GM12874 (cell line): Measurements from ENCODE around the gene GALP.

Experiments
- TF ChIP-seq, protein P1 (sequence below): IDR thresholded peaks from 2 replicates; pipeline ENCODE4 v1.5.1; 2011; ENCODE audit warnings: low read depth, mild to moderate bottlenecking, control low read depth, low read length, moderate library complexity; ENCODE audit not compliant: insufficient read depth

The GALP gene

DNA sequence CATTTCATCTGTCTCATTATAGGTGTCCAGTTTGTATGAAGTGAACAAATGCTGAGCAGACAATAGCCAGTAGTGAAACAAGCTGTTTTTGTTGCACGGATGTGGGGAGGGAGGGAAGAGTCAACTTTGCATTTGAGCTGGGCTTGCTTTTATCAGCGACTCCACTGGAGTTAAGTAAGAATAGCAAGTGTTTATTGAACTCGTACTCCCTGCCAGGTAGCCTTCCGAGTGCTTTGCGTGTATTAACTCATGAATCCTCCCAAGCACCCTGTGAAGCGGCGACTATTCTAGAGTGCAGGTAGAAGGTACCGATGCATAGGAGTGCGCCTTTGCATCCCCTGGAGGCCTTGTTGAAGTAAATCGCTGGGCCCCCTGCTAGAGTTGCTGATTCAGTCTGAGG is 39.4 kb upstream of the GALP start:
- TF ChIP-seq, protein P1, sequence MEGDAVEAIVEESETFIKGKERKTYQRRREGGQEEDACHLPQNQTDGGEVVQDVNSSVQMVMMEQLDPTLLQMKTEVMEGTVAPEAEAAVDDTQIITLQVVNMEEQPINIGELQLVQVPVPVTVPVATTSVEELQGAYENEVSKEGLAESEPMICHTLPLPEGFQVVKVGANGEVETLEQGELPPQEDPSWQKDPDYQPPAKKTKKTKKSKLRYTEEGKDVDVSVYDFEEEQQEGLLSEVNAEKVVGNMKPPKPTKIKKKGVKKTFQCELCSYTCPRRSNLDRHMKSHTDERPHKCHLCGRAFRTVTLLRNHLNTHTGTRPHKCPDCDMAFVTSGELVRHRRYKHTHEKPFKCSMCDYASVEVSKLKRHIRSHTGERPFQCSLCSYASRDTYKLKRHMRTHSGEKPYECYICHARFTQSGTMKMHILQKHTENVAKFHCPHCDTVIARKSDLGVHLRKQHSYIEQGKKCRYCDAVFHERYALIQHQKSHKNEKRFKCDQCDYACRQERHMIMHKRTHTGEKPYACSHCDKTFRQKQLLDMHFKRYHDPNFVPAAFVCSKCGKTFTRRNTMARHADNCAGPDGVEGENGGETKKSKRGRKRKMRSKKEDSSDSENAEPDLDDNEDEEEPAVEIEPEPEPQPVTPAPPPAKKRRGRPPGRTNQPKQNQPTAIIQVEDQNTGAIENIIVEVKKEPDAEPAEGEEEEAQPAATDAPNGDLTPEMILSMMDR, result no peak

DNA sequence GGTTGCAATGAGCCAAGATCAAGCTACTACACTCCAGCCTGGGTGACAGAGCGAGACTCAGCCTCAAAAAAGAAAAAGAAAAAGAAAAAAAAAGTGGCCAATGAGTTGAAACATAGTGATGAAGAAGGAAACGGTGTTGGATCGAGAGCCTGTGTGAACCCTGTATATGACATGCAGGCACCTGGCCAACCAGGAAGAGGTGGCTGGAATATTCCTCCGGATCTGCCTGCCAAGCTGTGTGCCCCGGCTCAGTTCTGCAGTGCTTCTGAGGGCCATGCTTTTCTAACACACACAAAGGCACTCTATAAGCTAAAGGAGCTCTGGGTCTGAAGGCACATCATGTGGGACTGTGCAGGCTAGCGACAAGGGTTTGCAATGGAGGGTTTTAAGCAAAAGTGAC is 38.4 kb upstream of the GALP start:
- TF ChIP-seq, protein P1, result no peak

DNA sequence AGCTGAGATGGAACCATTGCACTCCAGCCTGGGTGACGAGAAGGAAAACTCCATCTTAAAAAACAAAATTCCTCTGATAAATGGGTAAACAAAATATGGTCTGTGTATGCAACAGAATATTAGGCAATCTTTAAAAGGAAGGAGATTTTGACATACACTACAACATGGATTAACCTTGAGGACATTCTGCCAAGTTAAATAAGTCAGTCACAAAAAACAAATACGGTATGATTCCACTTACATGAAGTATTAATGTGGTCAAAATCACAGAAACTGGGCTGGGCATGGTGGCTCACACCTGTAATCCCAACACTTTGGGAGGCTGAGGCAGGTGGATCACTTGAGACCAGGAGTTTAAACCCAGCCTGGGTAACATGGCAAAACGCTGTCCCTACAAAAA is 37.7 kb upstream of the GALP start:
- TF ChIP-seq, protein P1, result no peak

DNA sequence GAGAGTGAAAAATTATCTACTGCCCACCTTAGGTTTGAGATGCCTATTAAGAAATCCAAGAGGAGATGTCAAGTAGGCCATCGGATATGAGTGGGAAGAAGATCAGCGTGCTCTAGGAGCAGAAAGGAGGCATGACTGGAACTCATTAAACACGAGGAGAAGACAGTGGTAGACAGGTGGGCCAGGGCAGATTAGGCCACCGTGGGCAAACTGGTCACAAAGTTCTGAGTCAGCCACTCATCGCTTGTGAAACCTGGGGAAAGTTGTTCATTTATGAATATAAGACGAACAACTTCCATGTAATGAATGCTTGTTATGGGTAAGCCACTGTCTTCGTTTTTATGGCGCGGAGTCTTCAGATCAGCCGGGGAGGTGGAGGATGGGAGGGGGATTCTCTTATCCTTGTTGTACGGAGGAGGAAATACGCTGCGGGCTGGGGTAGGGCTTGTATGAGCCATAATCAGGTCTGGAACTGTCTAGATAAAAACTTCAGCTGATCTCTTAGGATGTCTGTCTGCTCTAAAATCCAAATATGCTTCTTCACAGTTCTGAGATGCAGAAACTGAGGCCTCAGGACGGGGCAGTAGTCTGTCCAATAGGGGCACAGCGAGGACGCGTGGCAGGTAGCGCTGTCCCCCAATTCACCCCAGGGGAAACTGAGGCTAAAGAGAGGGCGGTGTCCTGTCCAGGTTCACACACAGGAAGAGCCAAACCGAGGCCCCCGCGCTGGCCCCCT is 35.8 kb upstream of the GALP start:
- TF ChIP-seq, protein P1, result no peak

DNA sequence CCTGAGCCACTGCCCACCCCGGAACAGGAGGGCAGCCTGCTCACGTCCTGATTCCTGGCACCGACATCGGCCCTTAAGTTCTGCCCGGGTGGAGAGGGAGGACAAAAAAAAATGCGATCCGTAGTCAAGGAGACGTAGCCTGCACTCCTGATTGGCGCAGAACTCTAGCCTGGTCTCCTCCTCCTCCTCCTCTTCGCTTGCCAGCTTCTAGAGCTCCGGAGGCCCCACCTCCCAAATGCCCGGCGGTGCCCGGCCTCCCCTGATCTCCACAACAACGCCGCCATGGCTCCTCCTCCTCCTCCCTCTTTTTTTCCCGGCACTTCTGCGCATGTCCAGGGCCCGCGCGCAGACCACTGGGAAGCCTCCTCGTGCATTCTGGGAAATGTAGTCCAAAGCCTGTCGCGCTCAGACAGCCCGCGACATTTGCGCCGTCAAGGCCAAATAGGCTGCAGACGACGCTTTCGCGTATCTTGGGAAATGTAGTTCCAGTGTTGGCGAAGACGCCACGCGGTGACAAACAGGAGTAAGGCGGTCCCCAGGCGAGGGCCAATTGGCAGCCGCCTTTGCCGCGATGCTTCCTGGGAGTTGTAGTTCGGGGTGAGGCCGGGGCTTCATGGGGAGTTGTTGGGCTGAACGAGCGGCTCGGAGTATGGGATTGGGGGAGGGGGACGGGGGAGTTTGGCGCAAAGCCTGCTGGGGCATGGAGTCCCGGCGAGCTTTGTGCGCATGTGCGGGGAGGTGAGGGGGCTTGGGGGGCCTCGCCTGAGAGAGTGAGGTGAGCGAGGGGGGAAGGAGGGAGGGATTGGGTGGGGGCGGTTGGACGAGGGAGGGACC is 35.0 kb upstream of the GALP start, which contains the start of gene ZNF444:
Gene ZNF444, plus strand, starts transcription at position 705 of the 834 bp plus-strand sequence. CDS start 5,625 bp downstream, outside the sequence.
- TF ChIP-seq, protein P1, result no peak

DNA sequence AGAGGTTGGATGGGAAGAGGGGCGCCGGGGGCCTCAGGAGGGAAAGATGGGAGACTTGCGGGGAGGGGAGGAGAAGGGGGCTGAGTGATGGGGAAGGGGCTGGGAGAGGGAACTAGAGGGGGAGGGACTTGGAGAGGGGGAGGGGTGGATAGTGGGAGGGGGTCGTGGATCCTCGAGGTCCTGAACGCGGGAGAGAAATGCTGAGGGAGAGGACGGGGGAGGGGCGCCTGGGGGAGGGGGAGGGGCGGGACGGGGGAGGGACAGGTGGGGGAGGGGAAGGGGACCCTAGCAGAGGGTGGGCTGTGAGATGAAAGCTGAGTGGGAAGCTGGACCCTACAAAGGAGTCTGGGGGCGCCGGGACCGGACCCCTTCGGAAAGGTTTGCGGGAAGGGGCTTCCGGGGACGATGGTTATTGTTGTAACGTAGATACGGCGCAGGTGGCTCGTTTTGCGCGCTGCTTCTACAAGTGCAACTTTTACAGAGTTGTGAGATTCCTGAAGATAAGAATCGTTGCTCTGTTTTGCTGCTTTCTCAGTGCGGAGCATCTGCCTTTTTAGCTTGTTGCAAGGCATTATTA is 34.3 kb upstream of the GALP start:
- TF ChIP-seq, protein P1, result no peak
